CD4-positive, alpha-beta T cell treated with Interleukin-2 at 100 ng/mL for 4 hours (primary cell): ENCODE results near the gene MCM9.
A peak's percentile ranks its signal among the peaks of the same experiment; 100 is the strongest.

Source experiments
- DNase-seq: peaks from one replicate; pipeline ENCODE4 v3.0.0-alpha.2; 2020; ENCODE audit warnings: low spot score

Gene MCM9

DNA sequence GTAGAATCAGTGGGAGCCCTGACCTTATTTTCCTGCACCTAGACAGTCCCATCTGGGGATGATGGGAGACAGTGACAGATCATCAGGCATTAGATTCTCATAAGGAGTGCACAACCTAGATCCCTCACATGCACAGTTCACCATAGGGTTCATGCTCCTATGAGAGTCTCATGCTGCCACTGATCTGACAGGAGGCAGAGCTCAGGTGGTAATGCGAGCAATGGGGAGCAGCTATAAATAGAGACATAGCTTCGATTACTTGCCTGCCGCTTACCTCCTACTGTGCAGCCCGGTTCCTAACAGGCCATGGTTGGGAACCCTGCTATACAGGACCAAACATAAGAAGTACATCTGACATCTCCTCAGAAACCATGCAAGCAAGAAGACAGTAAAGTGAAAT, 72.5 kb downstream of the MCM9 start:
- no peak for DNase-seq

DNA sequence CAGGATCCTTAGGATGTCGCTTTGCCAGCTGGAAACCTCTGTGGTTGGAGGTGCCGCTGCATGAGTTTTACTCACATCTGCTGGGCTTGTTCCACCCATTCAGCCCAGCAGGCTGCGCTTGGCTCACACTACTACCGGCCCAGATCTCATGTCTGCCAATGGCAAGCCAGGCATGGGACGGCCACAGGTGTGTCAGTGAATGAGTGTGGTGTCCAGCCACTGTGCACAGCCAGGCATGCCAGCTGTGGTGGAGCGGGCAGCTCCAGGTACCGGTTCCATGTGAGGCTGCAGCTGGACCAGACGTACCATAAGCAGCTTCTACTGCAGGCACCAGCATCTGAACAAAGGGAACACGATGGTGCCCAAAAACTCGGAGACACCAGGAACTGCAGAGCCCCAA, 74.1 kb downstream of the MCM9 start:
- no peak for DNase-seq

DNA sequence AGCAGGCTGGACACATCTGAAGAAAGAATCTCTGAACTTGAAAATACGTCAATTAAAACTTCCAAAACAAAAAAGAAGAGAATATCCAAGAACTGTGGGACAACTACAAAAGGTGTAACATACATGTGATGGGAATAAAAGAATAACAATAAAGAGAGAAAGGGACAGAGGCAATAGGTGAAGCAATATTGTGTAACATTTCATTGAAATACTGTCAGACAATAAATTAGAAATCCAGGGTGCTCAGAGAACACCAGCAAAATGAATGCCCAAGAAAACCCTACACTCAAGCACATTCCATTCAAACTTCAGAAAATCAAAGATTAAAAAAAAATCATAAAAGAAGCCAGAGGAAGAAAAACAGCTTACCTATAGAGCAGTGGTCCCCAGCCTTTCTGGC, 74.6 kb downstream of the MCM9 start:
- DNase-seq, result no peak

DNA sequence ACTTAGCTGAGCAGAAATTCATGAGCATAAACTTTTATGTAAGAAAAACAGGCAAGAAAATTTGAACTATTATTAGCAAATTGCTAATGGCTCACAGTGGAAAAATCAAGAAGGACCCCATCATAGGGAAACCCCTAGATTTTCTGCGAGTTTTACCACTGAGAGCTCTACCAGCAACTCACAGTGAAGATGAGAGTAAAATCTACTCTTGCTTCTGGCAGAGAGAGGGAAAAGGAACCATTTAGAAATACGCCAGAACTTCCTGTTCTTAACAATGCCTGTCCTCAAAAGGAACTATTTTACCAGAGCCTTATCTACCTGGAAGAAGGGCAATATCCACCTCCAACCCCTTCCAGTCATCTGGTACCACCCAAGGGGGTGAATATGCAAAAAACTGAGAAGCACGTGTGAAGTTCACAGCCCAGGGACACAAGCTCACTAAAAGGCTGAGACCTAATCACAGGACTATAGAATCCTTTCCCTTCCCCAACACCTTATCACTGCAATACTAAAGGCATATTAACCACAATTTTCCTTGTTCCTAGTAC, 75.4 kb downstream of the MCM9 start:
- no peak for DNase-seq

DNA sequence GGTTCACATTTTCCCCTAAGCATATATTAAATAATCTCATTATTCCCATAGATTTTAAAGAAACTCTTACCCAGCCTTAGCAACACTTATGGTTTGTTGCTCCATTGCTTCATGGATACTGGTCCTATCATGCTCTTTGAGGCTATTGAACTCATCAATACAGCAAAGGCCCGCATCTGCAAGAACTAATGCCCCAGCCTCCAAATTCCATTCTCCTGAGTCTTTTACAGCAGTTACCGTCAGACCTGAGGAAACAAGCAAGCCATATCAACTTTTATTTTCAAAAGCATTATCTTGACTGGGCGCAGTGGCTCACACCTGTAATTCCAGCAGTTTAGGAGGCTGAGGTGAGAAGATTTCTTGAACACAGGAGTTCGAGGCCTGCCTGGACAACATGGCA, 78.7 kb downstream of the MCM9 start:
- no peak for DNase-seq

DNA sequence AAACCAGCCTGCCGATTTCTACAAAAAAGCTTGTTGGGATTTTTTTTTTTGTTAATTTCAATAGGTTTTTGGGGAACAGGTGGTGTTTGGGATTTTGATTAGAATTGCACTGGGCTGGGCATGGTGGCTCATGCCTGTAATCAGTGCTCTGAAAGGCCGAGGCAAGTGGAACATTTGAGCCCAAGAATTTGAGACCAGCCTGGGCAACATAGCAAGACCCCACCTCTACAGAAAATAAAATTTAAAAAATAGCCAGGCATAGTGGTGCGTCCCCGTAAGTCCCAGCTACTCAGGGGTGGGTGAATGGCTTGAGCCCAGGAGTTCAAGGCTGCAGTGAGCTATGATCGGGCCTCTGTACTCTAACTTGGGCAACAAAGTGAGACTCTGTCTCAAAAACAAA, 81.6 kb downstream of the MCM9 start:
- DNase-seq, result no peak

DNA sequence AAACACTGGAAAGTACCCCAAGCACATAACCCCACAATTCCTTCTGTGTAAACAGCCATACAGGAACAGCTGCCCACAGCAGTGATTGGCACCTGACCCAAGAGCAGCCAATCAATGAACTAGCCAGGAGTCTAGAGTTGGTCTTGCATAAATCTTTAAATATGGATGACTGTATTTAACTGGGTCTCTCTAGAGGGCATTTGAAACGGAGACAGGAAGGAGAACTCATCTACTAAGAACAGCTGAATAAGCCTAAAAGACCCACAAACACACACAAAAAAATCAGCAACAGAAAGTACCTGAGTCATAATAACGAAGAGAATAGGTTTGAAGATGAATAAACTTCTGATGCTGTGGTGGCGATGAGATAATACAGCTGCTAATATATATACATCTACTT, 90.0 kb downstream of the MCM9 start:
- peak; percentile 38 for DNase-seq

DNA sequence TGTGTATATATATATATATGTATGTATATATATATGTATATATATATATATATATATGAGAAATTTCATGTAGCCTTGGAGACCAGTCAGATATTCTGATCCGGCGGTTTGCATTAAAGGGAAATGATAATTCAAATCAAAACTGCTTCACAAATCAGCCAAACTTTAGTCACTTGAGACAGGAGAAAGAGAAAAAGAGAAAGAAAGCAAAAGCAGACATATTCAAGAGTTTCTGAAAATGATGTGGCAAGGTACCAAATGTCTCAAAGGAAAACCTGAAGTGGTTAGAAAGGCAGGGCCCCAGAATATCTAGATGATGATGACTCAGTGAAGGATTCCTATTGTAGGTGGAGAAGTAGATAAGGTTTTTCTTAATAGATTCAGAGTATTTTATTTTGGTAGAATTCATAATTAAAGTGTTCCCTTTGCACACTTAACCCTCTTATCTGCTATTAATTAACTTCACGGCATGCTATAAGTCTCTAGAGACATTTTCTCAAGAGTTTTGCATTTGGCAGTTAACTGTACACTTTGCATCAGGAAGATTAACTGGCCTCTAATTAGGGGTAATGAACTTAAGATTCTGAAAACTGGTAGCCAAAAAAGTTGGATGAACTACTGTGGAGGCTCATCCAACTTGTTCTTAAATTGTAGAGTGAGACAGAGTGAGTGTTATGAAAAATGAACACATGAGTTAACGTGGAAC, 91.1 kb downstream of the MCM9 start:
- DNase-seq, result peak; percentile 22

DNA sequence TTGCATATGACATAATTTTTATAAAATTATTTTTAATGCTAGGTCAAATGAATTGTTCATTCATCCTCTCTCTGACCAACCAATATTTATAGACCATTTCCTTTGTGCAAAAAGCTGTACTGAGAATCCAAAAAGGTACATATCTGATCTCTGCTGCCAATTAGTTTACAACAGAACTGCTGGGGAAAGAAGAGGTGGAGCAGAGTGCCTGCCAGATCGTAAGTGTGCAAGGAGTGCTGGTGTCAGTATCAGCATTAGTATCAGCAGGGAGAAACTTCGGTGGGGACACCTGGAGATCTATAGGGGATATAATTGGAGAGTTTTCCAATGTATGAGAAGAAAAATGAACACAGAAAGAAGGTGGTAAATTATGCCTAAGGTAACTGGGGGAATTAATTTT, 104.3 kb downstream of the MCM9 start:
- DNase-seq, result no peak

DNA sequence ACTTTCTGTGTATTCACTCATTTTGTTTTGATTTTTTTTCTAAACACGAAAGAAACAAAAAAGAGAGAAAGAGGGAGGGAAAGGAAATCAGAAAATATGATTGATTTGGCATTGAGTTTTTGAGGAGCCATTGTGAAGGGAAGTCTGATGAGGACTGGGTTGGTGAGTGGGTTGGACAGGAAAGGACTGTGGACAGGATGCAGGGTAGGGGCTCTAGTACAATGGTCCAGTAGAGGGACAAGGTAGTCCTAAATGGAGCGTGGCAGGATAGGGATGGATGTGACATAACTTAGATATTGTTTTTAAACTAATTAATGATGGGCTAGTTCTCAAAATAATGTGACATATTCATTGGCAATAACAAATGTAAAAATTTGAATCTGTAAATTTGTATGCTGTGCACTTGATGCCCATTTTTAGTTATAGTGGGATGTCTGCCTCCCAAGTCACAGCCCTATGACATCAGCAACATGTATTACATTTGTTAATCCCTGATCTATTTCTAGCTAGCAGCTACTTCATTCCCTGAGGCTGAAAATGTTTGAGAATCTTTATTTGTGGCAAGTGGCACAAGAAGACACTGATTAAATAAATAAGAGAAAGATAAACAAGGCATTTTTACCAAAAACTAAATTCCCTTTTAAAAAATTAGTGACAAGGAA, 105.0 kb downstream of the MCM9 start:
- no peak for DNase-seq

DNA sequence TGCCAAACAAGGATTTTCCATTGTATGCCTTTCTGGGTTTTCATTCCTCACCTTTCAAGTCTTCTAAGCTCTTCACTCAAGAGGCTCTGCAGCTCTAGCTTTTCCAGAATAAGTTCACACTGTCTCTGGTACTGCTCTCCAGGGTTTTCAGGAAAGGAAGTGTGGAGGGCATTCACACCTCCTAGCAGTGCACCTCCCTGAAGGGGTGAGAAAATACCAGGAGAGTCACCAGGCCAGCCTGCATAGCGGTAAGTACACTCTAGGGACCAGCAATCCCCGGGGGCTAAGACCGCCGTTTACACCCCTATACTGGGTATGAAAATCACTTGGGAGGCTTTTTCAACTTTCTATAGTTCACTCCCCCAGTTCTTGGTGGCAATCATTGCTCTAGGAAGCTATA, 108.9 kb downstream of the MCM9 start:
- no peak for DNase-seq

DNA sequence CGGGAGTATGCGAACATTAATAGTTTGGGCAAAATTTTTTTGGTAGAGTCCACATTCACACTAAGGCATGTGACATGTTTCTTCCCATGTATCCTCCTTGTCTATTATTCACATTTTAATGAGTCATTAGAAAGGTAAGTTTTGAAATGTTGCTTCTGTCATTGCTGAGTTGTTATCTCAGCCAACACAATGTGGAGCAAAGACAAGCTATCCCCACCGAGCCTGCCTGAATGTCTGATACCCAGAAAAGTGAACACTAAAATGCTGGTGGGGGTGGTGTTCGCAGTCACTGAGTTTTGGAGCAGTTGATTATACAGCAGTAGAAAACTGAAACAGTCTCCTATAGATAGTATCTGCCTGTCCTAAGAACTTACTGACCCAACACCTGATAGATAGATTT, 109.3 kb downstream of the MCM9 start:
- no peak for DNase-seq

DNA sequence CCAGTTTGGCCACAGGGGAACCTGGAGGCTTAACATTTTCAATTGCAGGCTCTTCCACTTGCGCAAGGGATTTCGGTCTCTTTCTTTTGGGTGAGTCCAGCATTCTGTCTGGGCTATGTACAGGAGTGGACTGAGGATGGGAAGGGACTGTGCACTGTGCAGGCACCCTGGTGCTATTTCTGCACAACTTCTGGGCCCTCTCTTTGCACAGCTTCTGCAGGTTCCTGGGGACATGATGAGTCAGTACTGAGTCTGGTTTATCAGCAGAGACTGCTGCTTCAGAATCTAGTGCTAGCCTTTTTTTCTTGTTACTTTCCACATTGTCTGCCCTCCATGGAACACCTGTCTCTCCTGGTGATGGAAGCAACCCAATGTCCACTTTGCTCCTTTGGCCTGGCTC, 119.5 kb downstream of the MCM9 start:
- DNase-seq, result no peak

DNA sequence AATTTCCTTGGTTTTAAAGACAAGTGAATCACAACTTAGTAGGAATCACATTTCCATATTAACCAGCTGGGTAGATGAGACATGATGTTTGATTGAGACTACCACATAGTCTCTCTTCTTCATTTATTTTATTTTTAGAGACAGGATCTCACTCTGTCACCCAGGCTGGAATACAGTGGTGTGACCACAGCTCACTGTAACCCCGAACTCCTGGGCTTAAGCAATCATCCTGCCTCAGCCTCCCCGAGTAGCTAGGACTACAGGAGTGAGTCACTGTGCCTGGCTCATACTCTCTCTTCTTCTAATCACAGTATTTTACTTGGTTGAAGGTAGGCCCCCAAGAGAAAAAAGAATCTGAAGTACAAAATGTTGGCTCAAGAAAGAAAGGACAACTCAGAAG, 121.2 kb downstream of the MCM9 start:
- peak; percentile 28 for DNase-seq

DNA sequence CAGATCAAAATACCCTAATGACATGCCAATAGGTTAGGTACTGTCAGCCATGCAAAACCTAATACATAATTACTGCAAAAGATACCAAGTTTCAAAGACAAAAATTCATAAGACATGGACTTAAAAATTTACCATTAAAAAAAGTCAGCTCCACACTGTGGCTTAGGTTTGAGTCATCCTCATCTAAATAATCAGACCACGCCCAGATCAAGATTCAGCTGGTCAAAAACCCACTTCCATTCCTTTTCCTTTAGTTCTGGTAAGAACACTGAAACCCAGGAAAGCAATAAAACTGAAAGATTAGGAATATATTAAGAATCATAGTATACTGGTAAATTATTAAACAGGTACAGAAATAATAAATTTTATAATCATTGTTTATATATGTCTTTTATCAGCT, 122.0 kb downstream of the MCM9 start:
- no peak for DNase-seq

DNA sequence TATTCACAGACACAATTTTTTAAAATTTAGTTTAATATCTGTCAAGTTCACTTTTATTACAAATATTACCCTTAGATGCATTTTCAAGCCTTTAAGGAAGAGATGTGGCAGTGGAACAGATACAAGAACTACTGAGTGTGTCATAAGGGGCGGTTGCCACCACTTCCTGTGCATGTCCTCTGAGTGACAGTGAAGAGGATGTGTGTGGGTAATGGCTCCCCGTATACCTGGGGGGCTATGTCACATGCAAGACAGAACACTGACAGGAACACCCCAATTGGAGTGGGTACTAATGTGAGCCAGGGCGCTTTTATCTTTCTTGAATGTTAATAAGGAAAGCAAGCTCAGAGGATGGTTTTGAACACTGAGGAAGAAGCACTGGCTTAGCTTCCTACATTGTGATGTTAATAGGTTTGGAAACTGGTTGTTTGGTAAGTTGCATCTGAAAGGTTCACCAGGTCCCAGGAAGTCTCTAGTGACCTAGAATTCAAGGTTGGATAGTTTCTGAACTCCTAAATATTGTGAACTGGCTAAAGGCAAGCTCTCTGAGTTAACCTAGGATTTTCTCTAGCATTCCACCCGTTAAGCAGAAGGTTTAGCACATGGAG, 124.4 kb downstream of the MCM9 start:
- peak; percentile 81 for DNase-seq

DNA sequence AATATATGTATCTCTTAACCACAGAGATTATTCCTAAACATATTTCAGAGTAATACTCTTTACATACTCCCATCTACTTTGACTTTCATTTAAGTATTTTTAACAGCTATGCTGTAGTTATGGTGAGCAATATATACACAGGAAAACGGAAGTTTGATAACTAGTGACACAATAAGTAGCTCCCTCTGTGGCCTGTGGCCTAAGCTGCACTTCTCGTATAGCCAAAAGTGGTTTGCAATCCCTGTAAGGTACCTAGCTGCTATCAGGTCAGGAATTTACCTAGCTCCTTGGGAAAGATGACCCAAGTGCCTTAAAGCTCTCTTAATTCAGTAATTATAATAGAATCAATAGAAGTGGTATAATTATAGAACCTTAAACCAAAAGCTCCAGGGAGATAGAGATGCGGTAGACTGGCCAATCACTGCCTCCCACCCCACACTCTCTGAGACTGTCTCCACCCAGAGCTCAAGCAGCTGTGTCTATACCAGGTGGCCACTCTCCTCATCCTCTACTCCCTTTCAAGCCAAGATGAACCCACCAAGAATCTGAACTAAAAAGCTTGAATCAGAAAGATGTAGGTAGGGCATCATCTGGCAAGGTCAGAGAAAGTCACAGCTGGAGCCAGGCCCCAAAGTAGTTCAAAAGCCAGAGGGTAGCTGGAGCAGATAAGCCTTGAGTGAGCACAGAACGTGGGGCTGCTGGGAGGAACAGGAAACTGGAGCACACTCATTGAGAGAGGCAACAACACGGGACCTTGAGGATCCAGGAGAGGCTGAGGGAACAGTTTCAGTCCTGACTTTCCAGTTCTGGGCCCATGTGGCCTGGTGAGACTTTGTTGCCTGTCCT, 125.9 kb downstream of the MCM9 start:
- DNase-seq, result peak; percentile 62

DNA sequence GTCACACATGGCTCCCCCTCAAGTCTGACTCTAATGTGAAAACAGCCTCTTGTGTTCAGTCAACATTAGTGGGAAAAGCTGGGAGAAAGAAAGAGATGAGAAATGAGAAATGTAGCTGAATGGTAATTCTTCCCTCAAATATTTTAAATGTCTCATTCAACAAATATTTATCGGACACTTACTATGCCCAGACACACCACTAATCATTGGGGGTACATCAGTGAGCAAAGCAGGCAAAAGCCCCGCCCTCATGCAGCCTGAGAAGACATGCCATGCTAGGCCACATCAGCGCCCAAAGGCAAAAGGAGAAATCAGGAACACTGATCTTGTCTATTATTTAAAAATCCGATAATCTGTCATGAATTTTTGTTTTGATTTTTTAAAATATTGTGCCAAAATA, 130.9 kb downstream of the MCM9 start:
- no peak for DNase-seq

DNA sequence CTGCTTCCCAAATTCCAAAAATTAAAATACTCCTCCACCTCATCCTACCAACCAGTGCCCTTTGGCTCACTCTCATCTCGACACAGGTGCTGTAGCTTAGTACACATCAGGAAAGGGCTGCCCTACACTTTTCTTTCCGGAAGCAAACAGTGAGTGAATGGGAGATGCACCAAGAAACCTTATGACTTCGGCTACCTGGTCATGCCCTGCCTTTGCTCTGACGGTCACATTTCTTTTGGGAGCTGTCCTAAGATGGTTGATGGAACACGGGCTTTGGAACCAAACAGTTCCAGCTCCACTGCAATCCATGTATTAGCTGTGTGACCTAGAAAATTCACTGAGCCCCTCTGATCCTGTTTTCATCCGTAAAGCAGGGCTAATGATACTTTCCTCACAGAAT, 133.7 kb downstream of the MCM9 start:
- DNase-seq, result no peak

DNA sequence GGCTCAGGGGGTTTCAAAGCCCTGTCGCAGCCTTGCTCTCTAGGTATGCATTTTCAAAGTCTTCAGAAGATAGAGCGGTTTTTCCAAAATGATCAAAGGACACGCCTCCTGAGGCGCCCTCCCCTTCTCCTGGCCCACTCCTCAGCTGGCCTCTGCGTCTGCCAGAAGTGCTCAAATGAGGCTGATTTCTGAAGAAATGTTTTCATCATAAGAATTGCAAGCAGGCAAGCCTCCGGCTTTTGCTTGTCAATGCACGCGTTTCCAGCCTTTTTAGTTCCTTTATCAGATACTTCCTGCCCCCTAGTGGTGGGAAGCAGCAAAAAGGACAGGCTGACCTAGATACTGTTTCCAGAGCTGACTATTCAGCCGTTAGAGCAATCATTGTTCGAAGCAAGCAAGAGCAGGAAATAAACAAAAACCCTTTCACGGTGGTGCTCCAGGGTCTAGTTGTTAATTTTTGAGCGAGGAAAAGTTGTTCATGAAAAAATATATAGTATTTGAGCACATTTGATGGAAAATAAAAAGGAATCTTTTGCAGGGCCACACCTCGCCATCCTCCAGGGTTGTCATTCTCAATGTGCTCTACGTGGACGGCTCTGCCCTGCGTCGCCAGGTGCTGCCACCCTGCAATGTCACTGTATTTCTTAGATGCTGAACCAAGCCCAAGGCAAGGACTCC, 134.4 kb downstream of the MCM9 start:
- peak; percentile 94 for DNase-seq

DNA sequence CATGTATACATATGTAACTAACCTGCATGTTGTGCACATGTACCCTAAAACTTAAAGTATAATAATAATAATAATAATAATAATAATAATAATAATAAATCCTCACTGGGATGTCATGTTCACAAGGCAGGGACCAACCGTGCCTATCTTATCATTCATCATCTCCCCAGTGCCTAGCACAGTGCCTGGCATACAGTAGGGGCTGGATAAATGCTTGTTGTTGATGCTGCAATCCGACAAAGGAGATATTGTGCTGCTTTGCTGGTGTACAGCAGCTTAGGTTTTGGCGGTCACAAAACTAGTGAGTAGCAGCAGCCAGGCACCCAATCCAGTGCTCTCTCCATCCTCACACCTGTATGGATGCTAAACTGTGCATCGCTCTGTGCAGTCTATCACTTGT, 135.1 kb downstream of the MCM9 start:
- no peak for DNase-seq

DNA sequence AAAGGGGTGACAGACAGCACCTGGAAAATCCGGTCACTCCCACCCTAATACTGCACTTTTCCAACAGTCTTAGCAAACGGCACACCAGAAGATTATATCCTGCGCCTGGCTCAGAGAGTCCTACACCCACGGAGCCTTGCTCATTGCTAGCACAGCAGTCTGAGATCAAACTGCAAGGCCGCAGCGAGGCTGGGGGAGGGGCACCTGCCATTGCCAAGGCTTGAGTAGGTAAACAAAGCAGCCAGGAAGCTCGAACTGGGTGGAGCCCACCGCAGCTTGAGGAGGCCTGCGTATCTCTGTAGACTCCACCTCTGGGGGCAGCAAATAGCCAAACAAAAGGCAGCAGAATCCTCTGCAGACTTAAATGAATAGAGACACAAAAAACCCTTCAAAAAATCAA, 138.4 kb downstream of the MCM9 start:
- DNase-seq, result peak; percentile 90
